Spinal cord (tissue), 10 donors: ENCODE data around the gene WNT11. TPM values are rescaled to one million over a fixed set of nuclear protein-coding genes. Genes with fewer than 3 reads are reported as not detected.

Experiments used
- DNase-seq, 6 donors: peaks; one replicate each; pipeline versions ENCODE4 v3.0.0 to v3.0.0-alpha.2; 2013 to 2015; ENCODE audit warnings: low spot score in 6 of 6, low read depth in 4 of 6
- H3K27ac ChIP-seq: one replicate; pipeline ENCODE4 v1.5.1; 2013; ENCODE audit warnings: low read depth, low read length, control low read depth
- H3K27me3 ChIP-seq: one replicate; pipeline ENCODE4 v1.6.1; 2013; ENCODE audit warnings: low read length; ENCODE audit not compliant: control insufficient read depth, insufficient read depth
- H3K36me3 ChIP-seq: one replicate; pipeline ENCODE4 v1.6.1; 2013; ENCODE audit warnings: low read length; ENCODE audit not compliant: control insufficient read depth, insufficient read depth
- H3K4me1 ChIP-seq: one replicate; pipeline ENCODE4 v1.6.1; 2013; ENCODE audit warnings: low read length; ENCODE audit not compliant: control insufficient read depth, insufficient read depth
- H3K4me3 ChIP-seq: one replicate; pipeline ENCODE4 v1.5.1; 2013; ENCODE audit warnings: low read depth, low read length, control low read depth
- H3K9me3 ChIP-seq: one replicate; pipeline ENCODE4 v1.6.1; 2013; ENCODE audit warnings: low read length; ENCODE audit not compliant: control insufficient read depth, insufficient read depth
- WGBS: methylation state at CpG from one replicate; pipeline ENCODE4 v1.1.5; 2013; ENCODE audit warnings: missing lambda C conversion rate; ENCODE audit not compliant: insufficient coverage; 5-methylcytosine and 5-hydroxymethylcytosine counted together
- polyA plus RNA-seq, 2 donors: library from polyadenylated mRNA; unstranded; fragments of 120-200 nt; gene quantifications; one replicate each; pipeline ENCODE4 v1.2.1, GENCODE V29; 2013; ENCODE audit not compliant: insufficient read length in 2 of 2
- total RNA-seq, 2 donors: library from RNA; depleted of rRNA in 1 of 2; stranded (reverse); fragments of 120-200 nt in 1 of 2; fragments of >200 nt in 1 of 2; gene quantifications; one replicate each; pipeline versions ENCODE4 v1.2.3 to v1.2.4, GENCODE V29; 2013 to 2014
- donor health status: healthy.

The WNT11 gene
- total and polyA plus RNA-seq, 4 donors, result 1.9 to 6.0 (median 2.4) TPM

DNA sequence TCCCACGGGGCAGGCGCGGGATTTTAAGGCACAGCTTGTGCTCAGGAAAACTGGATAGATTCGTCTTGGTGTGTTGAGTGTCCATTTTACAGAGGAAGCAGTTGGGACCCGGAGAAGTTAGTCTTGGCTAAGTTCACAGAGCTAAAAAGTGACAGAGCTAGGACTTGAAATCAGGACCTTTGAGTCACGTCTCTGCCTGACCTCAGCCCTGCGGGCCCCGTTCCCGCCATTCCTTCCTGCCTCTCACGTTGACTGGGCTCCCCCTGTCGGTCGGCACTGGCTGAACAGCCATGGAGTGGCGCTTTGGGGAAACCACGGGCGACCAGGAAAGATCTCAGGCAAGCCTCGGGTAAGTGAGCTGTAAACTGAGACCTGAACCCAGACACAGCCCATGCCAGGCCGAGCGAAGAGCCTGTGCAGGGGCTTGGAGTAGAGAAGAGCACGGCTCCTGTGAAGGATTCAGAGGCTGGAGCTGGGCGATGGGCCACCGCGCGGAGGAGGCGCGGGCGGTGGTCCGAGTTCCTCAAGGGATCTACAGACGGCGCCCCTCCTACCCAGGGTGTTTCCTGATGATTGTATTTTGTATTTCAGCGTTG is 54.1 kb downstream of the WNT11 start:
- Histone ChIP-seq H3K4me1 (peaks cover 35% of the 10 kb centered on the region), H3K27ac (no peak overlapping the region), H3K9me3 (no peaks in the 10 kb centered on the region), H3K36me3 (no peaks in the 10 kb centered on the region), H3K4me3 (peak overlapping the region; percentile 31), H3K27me3 (peaks cover 2% of the 10 kb centered on the region)
- DNase-seq, result peak in 4 of 6 donors; percentile 37 to 83 (median 68)
- WGBS, result 22% methylated on average over 19 of the region's 30 CpGs

DNA sequence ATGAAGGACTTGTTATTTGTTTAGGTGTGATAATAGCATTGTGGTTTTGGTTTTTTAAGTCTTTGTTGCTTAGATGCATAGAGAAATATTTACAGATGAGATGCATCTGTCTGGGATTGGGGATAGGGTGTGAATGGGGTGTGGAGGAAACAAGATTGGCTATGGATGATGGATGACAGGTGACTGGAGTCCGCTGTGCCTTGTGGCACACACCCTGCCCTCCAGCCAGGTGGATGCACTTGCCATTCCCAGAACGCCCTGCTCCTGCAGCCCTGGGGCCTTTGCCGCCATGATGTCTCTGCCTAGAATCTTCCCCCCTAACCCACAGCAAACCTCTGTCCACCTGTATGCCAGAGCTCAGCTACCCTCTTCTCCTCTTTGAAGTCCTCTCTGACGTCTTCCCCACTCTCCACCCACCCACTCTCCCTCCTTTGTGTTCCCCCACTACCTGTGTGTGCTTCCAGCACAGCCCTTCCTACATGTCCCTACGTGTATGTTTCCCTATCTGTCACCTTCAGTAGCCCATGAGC is 54.7 kb downstream of the WNT11 start:
- no peaks in the 10 kb centered on the region for H3K9me3 ChIP-seq
- WGBS, result 86% methylated on average over 5 of the region's 5 CpGs
- DNase-seq, result no peak
- H3K4me1 ChIP-seq, result peaks cover 35% of the 10 kb centered on the region
- peaks cover 2% of the 10 kb centered on the region for H3K27me3 ChIP-seq
- H3K4me3 ChIP-seq, result no peak overlapping the region
- H3K36me3 ChIP-seq, result no peaks in the 10 kb centered on the region
- no peak overlapping the region for H3K27ac ChIP-seq

DNA sequence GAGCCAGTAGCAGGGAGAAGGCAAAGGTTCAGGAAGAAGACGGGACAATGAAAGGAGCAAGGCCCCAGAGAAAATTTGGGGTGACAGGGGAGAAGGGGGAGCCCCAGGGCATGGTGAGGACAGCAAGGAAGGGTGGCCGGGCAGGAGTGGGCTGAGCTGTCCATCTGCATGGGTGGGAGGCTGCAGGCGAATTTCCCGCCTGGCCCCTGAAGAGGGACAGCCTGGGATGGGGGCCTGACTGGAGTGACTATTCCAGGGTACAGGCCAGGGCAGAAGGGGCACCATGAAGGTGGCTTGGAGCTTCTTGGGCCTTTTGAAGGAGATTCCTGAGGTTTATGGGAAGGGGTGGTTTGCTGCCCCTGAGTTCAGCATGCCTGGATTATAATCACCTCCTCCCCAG is 56.2 kb downstream of the WNT11 start:
- H3K4me1 ChIP-seq, result peaks cover 31% of the 10 kb centered on the region
- no peak for DNase-seq
- 92% methylated on average over 4 of the region's 4 CpGs for WGBS

DNA sequence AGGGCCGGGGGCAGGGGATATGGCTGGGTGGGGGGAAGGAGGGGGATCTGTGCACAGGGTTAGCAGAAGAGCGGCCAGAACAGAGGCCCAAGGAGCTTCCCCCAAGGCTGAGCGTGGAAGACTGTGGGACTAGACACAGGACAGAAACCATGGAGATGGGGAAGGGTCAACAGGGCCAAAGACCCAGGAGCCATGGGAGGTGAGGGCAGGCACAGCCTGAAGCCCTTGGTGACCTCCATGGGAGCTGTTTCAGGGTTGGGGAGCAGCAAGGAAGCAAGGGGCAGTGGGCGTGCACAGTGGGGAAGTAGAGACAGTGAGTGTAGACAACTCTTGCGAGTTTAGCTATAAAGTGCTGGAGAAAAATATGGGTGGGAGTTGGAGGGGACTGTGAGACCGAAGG is 56.6 kb downstream of the WNT11 start:
- peaks cover 31% of the 10 kb centered on the region for H3K4me1 ChIP-seq
- WGBS, result 85% methylated on average over 6 of the region's 6 CpGs
- peaks cover 2% of the 10 kb centered on the region for H3K27me3 ChIP-seq
- H3K27ac ChIP-seq, result no peak overlapping the region
- no peak for DNase-seq
- no peak overlapping the region for H3K4me3 ChIP-seq
- H3K9me3 ChIP-seq, result no peaks in the 10 kb centered on the region
- no peaks in the 10 kb centered on the region for H3K36me3 ChIP-seq

More for the DNA sequence above, 56.2 kb downstream of the WNT11 start:
- Histone ChIP-seq H3K36me3 (no peaks in the 10 kb centered on the region), H3K4me3 (no peak overlapping the region), H3K27me3 (peaks cover 2% of the 10 kb centered on the region), H3K9me3 (no peaks in the 10 kb centered on the region), H3K27ac (no peak overlapping the region)

DNA sequence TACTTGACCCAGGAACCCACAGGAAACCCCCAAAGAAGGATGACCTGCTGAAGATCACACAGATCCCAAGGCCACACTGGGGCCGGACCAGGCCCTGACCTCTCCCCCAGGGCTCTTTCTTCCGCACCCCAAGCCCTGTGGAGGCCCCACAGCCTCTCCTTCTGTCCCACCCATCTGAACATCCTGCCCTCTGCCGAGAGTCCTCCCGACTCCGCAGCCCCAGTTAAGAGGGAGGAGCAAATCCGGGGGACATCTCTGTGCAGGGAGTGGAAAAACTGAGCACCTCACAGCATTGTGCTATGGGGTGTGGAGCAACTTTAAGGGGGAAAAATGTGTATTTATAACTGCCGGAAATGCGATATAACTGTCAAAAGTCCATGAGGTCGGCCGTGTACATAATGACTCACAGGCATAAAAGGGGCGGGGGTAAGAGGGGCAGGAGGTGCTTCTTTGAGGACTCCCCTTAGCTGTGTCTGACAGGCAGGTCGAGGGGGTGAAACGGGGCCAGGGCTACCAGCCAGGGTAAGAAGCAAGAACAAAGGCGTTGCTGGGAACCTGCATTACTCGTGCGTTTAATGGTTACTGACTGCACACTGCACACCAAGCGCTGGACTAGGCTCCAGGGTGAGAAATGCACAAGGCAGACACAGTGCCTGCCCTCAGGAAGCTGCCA is 57.2 kb downstream of the WNT11 start:
- Histone ChIP-seq H3K27me3 (peaks cover 2% of the 10 kb centered on the region), H3K4me3 (no peak overlapping the region), H3K9me3 (no peaks in the 10 kb centered on the region), H3K27ac (no peak overlapping the region), H3K36me3 (no peaks in the 10 kb centered on the region), H3K4me1 (peaks cover 27% of the 10 kb centered on the region)
- DNase-seq, result no peak
- 84% methylated on average over 14 of the region's 17 CpGs for WGBS

DNA sequence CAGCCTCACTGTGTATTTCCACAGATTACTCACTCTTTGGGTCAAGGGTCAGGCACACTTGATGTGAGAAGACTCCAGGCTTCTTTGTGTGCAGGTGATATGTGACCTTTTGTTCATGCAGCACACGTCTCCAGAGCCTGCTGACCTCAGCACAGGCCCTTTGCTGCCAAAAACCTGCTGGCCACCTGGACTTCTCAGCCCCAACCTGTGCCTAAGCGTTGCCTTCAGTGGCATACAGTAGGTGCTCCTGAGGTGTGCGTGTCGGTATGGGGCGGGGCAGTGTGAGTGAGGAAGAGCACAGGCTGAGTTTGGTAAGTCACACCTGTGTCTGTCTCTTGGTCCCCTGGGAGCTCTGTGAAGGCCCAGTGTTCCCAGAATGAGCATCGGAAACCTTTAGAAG is 58.1 kb downstream of the WNT11 start:
- no peak overlapping the region for H3K27ac ChIP-seq
- peaks cover 2% of the 10 kb centered on the region for H3K27me3 ChIP-seq
- no peaks in the 10 kb centered on the region for H3K9me3 ChIP-seq
- no peak overlapping the region for H3K4me3 ChIP-seq
- peaks cover 2% of the 10 kb centered on the region for H3K36me3 ChIP-seq
- H3K4me1 ChIP-seq, result peaks cover 20% of the 10 kb centered on the region
- no peak for DNase-seq
- WGBS, result 97% methylated on average over 5 of the region's 6 CpGs

DNA sequence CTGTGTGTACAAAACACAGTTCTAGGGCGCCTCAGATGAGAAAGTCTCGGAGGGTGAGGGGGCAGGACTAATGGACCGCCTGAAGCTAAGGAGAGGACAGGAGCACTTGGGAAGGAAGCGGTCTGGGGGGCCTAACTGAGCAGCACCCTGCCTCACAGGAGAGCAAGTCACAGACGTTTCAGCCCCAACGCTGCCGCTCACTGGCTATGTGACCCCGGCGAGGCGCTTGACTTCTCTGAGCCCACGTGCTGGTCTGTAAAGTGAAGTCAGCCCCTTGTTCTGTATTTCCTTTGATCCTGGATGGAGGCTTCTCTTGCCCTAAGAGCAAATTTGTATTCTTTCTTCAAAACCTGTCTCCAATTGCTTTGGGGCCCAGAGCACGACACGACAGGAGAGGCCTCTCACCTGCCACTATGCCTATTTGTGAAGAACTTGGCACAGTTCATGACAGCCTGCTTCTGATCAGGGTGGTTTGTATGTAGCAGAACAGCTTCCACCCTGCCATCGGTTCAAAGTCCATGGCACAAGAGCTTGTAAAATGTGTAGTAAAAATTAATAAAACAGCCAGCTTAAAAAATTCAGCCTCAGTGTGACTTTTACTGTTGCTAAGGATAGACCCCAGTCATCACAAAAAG is 59.1 kb downstream of the WNT11 start:
- no peak overlapping the region for H3K4me3 ChIP-seq
- 82% methylated on average over 11 of the region's 14 CpGs for WGBS
- peaks cover under 1% of the 10 kb centered on the region for H3K27me3 ChIP-seq
- no peak overlapping the region for H3K27ac ChIP-seq
- DNase-seq, result no peak
- peaks cover 7% of the 10 kb centered on the region for H3K36me3 ChIP-seq
- peaks cover 10% of the 10 kb centered on the region for H3K4me1 ChIP-seq
- no peaks in the 10 kb centered on the region for H3K9me3 ChIP-seq

DNA sequence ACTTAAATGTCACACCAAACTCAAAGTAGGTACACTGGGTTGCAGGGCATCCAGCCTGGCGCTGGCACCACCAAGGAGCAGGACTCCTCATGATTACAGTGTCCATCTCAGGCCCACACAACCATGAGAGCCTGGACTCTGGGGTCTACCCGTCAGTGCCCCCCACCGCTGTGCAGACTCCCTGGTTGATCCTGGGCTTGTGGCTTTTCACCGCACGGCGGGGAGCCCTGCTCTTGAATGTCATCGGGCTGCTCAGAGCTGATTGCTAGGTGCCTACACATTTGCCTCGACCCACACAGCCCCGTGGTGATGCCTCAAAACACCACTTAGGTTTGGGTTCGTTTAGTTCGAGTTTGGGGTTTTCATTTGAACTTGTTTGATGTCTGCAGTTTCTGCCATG is 63.0 kb downstream of the WNT11 start:
- 90% methylated on average over 11 of the region's 11 CpGs for WGBS
- H3K9me3 ChIP-seq, result no peaks in the 10 kb centered on the region
- no peaks in the 10 kb centered on the region for H3K27me3 ChIP-seq

DNA sequence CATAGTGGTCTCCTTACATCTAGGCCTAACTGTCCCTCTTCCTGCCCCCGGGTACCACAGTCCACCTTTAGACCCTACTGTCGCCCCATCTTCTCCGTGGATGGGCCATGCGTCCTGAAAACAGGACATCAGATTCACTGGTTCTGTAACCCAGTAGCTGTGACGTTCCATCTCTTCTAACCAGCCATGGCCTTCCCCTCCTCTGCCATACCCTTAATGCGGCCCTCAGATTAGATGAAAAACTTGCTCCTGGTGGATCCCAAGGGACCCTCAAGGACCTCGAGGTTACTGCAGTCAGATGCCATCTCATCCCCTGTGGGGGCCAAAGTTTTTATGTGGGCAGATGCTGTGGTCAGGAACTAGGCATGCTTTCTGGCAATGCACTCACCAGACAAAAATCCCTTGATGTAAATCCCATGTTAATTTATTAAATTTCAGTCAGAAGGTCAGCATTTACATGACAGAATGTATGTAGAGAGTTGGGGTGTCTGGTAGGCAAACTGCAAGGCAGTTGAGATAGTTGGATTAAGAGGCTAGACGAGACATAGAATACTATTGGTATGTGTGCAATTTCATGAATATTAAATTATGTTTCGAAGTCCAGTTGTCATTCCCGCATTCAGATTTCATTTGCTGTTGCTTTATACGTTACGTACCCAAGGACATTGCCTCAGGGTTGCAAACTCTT is 64.3 kb downstream of the WNT11 start:
- Histone ChIP-seq H3K4me3 (no peak overlapping the region), H3K27me3 (no peaks in the 10 kb centered on the region), H3K36me3 (peaks cover 14% of the 10 kb centered on the region), H3K4me1 (peaks cover 3% of the 10 kb centered on the region), H3K27ac (no peak overlapping the region), H3K9me3 (no peaks in the 10 kb centered on the region)
- WGBS, result 94% methylated on average over 7 of the region's 12 CpGs
- DNase-seq, result no peak

More for the DNA sequence above, 63.0 kb downstream of the WNT11 start:
- Histone ChIP-seq H3K27ac (no peak overlapping the region), H3K4me3 (no peak overlapping the region), H3K4me1 (peaks cover 5% of the 10 kb centered on the region), H3K36me3 (peaks cover 14% of the 10 kb centered on the region)
- DNase-seq, result no peak
